ENCODE measurements around the gene ZNF506. TPM values are rescaled to one million over a fixed set of nuclear protein-coding genes. Genes with fewer than 3 reads are reported as not detected.
A peak's percentile ranks its signal among the peaks of the same experiment; 100 is the strongest.
"Not testable (repeated sequence)": the region's sequence is repeated elsewhere in the genome, so short reads cannot be mapped to it uniquely, and the experiment has no call there.

ZNF506 gene
- 69.3 TPM for total RNA-seq

DNA sequence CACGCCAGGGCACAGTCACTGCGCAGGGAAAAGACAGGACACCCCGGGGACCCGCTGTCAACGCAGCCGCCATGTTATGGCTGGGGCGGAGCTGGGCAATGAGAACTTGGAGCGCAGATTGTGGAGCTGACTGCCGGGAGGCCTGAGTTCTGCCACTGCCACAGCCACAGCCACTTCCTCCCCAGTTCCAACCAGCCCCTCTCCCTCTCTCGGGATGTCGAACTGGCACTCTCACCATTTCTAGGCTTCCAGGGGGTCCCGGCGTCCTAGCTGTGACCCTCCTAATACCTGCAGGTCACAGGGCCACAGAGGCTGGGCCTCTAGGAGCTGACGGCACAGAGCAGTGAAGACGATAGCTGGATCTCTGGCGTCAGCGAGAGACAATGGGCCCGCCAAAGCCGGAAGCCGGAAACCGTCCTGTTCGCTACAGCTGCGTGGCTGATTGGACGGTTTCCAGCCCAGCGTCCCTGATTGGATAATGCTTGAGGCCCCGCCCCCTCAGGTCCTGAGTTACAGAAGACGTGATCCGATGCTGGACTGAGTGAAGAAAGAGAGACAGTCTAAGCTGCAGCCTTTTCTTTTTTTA is at the start of gene ZNF506:
Gene ZNF506, minus strand, starts transcription at position 385 of the 586 bp plus-strand sequence. Its CDS starts 147 bp downstream, at position 238.
- peak; percentile 93 for DNase-seq

GRCh38 chr19:19870086-19870485 is 48.5 kb upstream of the ZNF506 start:
- not testable (repeated sequence) for DNase-seq

DNA sequence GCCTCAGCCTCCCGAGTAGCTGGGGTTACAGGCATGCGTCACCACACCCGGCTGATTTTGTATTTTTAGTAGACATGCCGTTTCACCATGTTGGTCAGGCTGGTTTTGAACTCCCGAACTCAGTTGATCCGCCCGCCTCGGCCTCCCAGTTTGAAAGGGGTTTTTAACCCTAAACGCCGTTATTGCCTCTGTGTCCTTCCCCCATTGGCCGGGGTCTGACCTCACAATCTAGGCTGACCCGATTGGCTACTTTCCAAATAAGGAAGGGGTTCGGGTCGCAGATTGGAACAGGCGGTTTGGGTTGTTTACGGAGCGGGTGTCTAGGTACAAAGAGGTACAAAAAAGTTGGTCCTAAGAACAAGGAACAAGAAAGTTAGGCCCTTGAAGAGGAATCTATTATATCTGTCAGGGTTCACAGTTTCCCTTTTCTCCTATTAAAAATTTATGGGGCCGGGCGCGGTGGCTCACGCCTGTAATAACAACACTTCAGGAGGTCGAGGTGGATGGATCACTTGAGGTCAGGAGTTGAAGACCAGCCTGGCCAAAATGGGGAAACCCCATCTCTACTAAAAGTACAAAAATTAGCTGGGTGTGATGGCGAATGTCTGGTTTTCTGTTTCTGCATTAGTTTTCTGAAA is 45.2 kb upstream of the ZNF506 start:
- no peak for DNase-seq

DNA sequence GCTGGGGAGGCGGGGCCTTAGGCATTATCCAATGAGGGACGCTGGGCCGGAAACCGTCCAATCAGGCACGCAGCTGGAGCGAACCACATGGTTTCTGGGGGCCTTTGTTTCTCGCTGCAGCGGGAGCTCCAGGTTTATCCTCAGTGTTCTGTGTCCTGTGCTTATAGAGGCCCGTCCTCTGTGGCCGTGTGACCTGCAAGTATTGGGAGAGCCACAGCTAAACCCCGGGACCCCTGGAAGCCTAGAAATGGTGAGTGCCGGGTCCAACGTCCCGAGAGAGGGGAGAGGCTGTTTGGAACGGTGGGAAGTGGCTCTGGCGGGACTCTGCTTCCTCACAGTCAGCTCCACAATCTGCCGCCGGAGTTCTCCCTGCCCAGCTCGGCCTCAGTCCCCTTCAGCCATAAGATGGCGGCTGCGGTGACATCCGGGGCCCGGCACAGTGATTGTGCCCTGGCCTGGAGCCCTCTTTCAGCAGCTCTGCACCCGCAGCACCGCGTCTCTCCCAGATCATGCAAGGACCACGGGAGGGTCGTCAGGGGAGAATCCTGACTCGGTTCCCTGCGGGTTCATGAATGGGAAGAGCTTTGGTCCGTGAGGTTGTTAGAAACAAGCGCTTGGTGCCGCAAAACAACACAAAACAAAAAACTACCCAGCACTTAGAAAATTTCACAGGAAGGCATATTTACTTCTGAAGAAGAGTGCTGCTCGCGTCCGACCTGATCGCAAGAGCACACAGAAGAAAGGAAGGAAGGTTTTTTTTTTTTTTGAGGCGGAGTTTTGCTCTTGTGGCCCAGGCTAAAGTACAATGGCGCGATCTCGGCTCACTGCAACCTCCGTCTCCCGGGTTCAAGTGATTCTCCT is 44.4 kb upstream of the ZNF506 start, which contains the start of gene ZNF253:
Gene ZNF253, plus strand, starts transcription at position 133 of the 861 bp plus-strand sequence. Its CDS starts 115 bp downstream, at position 248.
- peak; percentile 94 for DNase-seq

DNA sequence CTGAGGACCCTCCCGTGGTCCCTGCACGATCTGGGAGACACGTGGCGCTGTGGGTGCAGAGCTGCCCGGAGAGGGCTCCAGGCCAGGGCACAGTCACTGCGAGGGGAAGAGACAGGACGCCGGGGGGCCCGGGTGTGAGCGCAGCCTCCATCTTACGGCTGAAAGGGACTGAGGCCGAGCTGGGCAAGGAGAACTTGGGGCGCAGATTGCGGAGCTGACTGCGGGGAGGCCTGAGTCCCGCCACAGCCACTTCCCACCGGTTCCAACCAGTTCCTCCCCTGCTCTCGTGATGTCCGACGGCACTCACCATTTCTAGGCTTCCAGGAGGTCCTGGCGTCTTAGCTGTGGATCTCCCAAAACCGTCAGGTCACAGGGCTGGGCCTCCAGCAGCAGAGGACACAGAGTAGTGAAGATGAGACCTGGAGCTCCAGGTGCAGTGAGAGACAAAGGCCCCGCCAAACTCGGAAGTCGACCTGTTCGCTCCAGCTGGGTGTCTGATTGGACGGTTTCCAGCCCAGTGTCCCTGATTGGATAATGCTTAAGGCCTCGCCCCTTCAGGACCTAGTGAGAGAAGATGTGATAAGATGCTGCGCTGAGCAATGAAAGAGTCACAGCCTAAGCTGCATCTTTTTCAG is 39.3 kb upstream of the ZNF506 start:
- no peak for DNase-seq

- no peak for DNase-seq
These were observed 37.2 kb upstream of the ZNF506 start for GRCh38 chr19:19858751-19859150.

DNA sequence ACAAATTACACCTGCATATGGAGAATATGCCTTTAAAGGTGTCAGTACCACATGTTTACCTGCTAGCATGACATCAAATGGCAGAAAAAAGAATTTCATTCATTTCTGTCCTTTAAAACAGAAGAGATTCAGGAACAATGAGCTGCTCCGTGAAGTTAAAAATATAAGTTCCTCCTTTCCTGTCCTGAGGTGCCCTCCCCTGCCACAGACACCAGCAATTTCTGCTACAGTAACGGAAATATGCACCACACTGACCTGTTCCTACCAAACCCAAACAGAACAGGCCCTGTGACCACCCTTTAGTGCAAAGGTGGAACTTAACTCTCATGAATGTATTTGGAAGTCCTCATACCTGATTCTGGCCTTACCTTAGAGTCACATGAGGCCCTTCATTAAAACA is 30.2 kb upstream of the ZNF506 start:
- not testable (repeated sequence) for DNase-seq

DNA sequence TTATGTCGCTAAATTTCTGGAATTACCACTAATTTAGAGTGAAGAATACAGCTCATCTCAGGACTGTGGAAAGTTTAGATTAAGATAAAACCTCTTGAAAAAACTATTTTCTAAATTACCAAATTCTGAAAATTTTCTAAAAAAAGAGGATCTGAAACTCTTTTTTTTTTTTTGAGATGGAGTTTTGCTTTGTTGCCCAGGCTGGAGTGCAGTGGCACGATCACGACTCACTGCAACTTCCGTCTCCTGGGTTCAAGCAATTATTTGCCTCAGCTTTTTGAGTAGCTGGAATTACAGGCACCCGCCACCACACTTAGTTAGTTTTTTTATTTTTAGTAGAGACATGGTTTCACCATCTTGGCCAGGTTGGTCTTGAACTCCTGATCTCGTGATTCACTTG is 27.5 kb upstream of the ZNF506 start:
- no peak for DNase-seq

GRCh38 chr19:19847781-19848180 is 26.2 kb upstream of the ZNF506 start:
- no peak for DNase-seq

GRCh38 chr19:19835560-19836038 is 14.0 kb upstream of the ZNF506 start:
- DNase-seq, result no peak

GRCh38 chr19:19826875-19827274 is 5.3 kb upstream of the ZNF506 start:
- DNase-seq, result no peak

GRCh38 chr19:19823916-19824315 is 2.4 kb upstream of the ZNF506 start:
- DNase-seq, result no peak

DNA sequence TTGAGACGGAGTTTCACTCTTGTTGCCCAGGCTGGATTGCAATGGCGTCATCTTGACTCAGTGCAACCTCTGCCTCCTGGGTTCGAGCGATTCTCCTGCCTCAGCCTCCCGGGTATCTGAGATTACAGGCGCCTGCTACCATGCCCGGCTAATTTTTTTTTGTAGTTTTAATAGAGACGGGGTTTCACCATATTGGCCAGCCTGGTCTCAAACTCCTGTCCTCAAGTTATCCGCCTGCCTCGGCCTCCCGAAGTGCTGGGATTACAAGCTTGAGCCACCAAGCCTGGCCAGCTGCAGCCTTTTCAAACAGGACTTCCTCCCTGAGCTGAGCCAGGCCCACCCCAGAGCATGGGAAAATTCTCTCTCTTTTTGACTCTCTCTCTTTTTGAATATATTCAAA is 426 bp upstream of the ZNF506 start:
- not testable (repeated sequence) for DNase-seq

DNA sequence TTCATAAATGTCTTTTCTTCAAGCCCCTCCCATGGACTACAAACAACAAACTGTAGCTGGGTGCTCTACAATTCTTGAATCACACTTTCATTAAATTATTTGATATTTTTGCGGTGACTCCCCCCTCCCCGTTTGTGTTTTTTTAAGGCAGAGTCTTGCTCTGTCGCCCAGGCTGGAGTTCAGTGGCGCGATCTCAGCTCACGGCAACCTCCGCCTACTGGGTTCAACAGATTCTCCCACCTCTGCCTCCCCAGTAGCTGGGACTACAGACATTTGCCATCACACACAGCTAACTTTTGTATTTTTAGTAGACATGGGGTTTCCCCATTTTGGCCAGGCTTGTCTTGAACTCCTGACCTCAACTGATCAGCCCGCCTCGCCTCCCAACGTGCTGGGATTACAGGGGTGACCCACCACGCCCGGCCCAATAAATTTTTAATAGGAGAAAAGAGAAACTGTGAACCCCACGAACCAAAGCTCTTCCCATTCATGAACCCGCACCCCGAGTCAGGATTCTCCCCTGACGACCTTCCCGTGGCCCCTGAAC is 703 bp downstream of the ZNF506 start:
- no peak for DNase-seq

- DNase-seq, result no peak
These were observed 4.2 kb downstream of the ZNF506 start for GRCh38 chr19:19817357-19817756.

GRCh38 chr19:19816679-19817078 is 4.9 kb downstream of the ZNF506 start:
- DNase-seq, result no peak

- DNase-seq, result not testable (repeated sequence)
These were observed 9.6 kb downstream of the ZNF506 start for GRCh38 chr19:19811999-19812398.

DNA sequence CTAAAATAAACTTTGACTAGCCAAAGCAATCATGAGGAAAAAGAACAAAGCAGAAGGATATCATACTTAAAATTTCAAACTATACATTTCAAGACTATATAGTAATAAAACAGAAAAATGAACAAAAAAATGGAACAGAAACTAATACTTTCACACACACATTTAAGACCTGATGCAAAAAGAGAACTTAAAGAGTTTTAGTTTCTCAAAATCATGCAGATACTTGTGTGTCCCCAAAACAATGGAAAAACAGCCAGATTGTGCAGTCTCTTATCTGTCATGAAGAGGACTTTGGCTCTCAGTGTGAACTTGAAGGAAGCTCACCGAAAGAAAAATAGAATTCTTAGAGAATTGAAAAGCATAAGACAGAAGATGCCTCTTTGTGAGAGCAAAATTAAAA is 16.1 kb downstream of the ZNF506 start:
- DNase-seq, result no peak

- DNase-seq, result no peak
These were observed 33.5 kb downstream of the ZNF506 start for GRCh38 chr19:19788015-19788414.

DNA sequence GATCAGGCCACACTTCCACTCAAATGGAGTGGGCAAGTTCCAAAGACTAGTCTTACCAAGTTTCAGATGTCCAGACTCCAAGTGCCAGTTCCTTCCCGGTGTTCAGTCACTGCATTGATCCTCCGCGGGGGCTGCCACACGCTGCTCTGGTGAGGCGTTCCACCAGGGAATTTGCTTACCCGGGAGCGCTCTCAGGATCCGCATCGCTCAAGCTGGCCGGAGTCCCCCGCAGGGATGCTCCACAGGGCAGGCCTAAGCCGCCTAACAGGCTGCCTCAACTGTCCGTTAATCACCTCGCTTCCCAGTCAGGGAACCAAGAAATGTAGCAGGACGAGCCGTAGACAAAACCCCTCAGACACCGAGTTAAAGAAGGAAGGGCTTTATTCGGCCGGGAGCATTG is 36.1 kb downstream of the ZNF506 start:
- DNase-seq, result not testable (repeated sequence)

GRCh38 chr19:19782783-19783182 is 38.8 kb downstream of the ZNF506 start:
- DNase-seq, result no peak

DNA sequence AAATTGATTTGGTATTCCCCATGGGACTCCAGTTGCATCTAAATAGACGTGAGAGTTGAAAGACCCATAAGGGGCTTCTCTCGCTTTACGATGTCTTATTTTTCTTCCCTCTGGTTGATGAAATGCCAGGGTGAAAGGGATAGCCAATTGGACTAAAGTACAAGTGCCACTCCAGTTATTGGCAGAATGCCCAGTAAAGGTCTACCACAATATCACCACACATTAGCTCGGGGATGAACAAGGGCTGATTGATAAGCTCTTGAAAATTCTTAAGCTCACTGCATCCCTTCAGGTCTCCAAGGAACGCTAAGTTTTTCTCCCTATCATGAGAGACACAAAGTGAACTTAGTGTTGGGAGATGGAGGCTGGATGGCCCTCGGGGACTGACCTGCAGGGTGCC is 39.8 kb downstream of the ZNF506 start:
- DNase-seq, result not testable (repeated sequence)
